HG03280 (cell line): Measurements from ENCODE around the gene KDM4E.
"Not testable (repeated sequence)": the region's sequence is repeated elsewhere in the genome, so short reads cannot be mapped to it uniquely, and the experiment has no call there.

Experiments used
- ATAC-seq: cut with Tn5 transposase; IDR thresholded peaks from one replicate; pipeline ENCODE4 v1.9.1; 2021; ENCODE audit warnings: mild to moderate bottlenecking, moderate library complexity; ENCODE audit not compliant: unreplicated experiment

Gene KDM4E

GRCh38 chr11:95049122-95049521, 24.1 kb downstream of the KDM4E start, which contains the start of gene KDM4F:
KDM4F (plus strand) TSS chr11:95049422.
- ATAC-seq, result not testable (repeated sequence)

GRCh38 chr11:95050595-95051202, 25.6 kb downstream of the KDM4E start:
- ATAC-seq, result no peak

GRCh38 chr11:95054356-95054755, 29.3 kb downstream of the KDM4E start:
- ATAC-seq, result no peak

DNA sequence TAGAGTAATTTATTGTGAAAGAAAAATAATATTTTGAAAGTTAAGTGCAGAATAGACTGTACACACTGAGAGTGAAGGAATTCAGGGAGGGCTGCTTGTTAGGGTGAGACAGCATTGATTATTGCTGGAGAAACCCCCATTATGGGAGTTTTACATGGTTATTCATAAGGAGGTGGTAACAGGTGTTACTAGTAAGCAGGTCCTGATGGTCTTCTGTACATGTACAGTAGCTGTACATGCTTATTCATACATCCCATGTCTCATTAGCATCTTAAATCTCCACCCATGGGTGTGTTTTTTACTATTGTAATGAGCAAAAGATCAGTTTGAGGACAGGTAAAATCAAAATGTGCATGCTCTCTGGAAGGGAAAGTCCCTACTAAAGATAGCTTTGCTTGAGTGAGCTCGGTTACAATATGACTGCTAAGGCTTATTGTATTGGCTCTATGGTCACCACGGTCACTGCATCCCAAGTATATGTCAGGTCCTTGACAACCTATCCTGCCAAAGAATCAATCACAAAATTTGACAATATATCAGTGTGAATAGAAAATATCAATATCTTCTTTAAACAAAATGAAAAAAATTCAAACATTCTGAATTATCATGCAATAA, 30.3 kb downstream of the KDM4E start:
- peak; percentile 89 for ATAC-seq

DNA sequence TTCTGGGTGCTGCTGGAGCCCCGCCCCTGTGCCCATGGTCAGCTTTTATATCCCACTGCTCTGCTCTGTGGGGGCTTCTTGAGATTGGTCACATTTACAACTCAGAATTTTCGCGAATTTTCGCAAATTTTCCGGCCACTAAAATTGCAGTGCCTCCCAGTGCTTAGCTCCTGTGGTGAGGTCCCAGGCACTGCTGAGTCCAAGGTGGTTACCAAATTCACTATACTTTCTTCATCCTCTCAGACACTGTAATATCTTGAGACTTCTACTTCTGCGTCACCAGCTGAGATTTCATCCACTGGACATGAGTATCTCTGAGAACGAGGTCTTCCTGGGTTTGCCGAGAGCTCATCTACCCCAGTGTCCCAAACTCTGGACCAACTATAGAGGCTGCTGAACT, 32.9 kb downstream of the KDM4E start:
- ATAC-seq, result no peak

DNA sequence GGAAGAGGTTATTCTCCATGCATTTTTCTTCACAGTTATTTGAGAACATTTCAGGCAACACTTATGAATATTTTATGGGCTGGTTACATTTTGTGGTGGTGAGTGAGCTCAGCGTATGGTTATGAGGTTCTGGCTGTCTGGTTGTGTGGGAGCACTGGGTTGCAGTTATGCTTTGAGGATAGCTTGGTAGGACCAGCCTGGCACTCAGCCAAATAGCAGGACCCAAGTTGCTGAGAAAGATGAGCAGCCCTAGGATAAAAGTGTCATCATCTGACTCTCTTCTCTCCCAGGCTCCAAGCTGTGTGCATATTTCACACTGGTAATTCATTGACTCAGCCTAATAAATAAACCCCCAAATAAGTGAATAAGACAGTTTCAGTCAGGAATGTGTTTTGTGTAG, 33.6 kb downstream of the KDM4E start:
- no peak for ATAC-seq

GRCh38 chr11:95059046-95059445, 34.0 kb downstream of the KDM4E start:
- no peak for ATAC-seq

GRCh38 chr11:95065336-95065735, 40.3 kb downstream of the KDM4E start:
- ATAC-seq, result no peak

GRCh38 chr11:95066716-95067038, 41.6 kb downstream of the KDM4E start, which contains the start of gene SRSF8:
SRSF8 (plus strand) TSS chr11:95066919; CDS start chr11:95067227, 308 bp downstream.
- peak; percentile 36 for ATAC-seq

DNA sequence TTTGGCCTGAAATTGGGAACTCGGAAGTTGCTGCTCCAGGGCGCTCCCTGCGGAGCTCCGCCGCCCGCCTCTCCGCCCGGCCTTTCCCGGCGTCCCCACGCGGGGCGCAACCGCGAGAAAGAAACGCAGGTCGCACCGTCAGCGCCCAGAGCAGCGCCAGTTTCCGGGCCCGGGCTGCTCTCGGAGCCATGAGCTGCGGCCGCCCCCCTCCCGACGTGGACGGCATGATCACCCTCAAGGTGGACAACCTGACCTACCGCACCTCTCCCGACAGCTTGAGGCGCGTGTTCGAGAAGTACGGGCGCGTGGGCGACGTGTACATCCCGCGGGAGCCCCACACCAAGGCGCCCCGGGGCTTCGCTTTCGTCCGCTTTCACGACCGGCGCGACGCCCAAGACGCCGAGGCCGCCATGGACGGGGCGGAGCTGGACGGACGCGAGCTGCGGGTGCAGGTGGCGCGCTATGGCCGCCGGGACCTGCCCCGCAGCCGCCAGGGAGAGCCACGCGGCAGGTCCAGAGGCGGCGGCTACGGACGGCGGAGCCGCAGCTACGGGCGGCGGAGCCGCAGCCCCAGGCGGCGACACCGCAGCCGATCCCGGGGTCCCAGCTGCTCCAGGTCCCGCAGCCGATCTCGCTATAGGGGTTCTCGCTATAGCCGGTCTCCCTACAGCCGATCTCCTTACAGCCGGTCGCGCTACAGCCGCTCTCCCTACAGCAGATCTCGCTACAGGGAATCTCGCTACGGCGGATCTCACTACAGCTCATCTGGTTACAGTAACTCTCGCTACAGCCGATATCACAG, 42.2 kb downstream of the KDM4E start:
- peak; percentile 63 for ATAC-seq

- ATAC-seq, result no peak
These were observed 42.8 kb downstream of the KDM4E start for GRCh38 chr11:95067841-95068219.

GRCh38 chr11:95068549-95068948, 43.5 kb downstream of the KDM4E start:
- ATAC-seq, result peak; percentile 65

DNA sequence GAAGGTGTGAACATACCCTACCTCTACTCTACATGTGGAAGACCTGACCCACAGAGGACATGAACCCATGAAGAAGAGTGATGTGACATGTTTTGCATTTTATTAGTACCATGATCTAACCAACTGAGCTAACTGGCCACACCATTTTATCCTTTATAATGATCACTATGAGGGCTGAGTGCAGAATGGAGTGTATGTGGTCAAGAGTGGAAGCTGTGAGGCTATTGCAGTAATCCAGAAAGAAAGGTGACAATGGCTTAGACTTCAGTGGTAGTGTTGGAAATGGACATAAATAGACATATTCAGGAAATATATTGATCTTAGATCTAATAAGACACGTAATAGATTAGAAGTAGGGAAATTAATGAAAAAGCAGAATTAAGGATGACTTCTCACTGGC, 45.4 kb downstream of the KDM4E start:
- ATAC-seq, result no peak

DNA sequence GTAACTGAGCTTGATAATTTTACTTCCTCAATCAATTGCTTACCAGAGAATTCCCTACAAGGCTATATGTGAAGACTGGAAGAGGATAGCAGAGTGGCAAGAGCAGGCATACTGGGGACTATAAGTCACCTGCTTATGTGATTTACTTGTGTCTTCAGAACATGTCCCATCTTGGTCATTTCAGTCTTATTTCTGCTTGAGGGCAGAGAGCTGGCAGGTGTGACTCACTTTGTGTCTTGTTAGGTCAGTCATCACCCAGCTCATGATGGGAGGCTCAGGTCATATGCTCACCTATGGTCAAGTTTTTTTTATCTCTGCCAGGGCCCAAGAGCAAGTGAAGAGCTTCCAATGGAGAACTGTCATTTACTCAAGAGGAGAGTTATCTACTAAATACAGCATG, 47.9 kb downstream of the KDM4E start:
- ATAC-seq, result no peak

DNA sequence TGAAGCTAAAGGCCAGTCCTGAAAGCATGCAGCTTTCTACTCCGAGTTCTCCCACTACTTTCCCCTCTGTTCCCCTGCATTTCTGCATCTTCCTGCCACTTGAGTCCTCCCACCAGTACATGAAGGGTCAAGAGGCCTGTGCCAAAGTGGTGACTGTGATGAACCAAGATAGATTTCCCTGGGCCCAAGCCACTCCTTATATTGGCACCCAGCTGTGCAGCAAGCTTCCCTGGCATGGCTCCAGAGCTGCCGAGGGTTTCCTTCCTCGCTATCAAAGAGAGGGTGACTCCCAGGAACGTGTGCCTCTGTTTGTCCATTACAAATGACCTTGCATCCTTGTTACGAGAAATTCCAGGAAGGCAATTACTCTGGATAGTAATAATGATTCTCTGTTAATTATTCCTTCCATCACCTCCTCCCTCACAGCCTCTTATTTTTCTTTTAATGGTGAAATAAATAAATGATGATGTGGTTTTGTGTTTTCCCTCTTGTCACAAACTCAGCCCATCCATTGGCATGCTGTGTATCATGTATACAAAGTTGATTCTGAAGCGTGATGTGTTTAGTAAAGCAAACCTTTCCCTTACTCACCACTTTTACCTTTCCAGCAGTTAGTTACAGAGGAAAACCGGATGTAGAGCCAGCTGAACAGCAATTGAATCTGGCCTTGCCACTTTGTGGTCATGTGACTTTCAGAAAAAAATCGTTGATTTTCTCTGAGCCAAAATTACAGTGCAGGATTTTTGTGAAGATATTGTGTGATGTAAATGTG, 49.9 kb downstream of the KDM4E start:
- ATAC-seq, result no peak

GRCh38 chr11:95076416-95076815, 51.4 kb downstream of the KDM4E start:
- ATAC-seq, result no peak

GRCh38 chr11:95076981-95077380, 51.9 kb downstream of the KDM4E start:
- no peak for ATAC-seq
